HT1080 (cell line): ENCODE results near the gene PPP1R36. TPM values are rescaled to one million over a fixed set of nuclear protein-coding genes. Genes with fewer than 3 reads are reported as not detected.

Experiments
- small RNA-seq: library from RNA; depleted of rRNA; stranded (forward); fragments of <200 nt; gene quantifications from one replicate; pipeline ENCODE3, GENCODE V24; 2014
- total RNA-seq: library from RNA; depleted of rRNA; stranded (reverse); fragments of >200 nt; shearing (Covaris generic); gene quantifications from 2 replicates; pipeline ENCODE4 v1.2.3, GENCODE V29; 2014; rRNA removed

PPP1R36 gene
- total RNA-seq, 1 experiment from 2014 or later = 0.11 TPM

Small RNA genes lying within 50 kb of the gene (small RNA-seq; reads per million reads assigned to genes)
- gene AL049869.4 = not detected

Other genes starting within 250 kb of the PPP1R36 start
- gene MTHFD1, start 161.6 kb upstream of the PPP1R36 start, total RNA-seq = 61.7 and 74.4 TPM in 2 replicates
- gene AKAP5, start 84.5 kb upstream of the PPP1R36 start, total RNA-seq = 1.1 TPM in 2 replicates
- gene ZBTB25, start 46.1 kb upstream of the PPP1R36 start, total RNA-seq = 3.6 and 6.0 TPM in 2 replicates
- gene ZBTB1, start 45.2 kb upstream of the PPP1R36 start, total RNA-seq = 19.7 and 21.3 TPM in 2 replicates
- gene HSPA2, start 9.2 kb upstream of the PPP1R36 start, total RNA-seq = 3.0 and 3.6 TPM in 2 replicates
- 23.5 and 27.9 TPM in 2 replicates for gene PLEKHG3, start 154.5 kb downstream of the PPP1R36 start, total RNA-seq